Measurements from ENCODE around the gene PADI6. TPM values are rescaled to one million over a fixed set of nuclear protein-coding genes. Genes with fewer than 3 reads are reported as not detected.

The PADI6 gene
- total RNA-seq: not detected in 2 replicates

DNA sequence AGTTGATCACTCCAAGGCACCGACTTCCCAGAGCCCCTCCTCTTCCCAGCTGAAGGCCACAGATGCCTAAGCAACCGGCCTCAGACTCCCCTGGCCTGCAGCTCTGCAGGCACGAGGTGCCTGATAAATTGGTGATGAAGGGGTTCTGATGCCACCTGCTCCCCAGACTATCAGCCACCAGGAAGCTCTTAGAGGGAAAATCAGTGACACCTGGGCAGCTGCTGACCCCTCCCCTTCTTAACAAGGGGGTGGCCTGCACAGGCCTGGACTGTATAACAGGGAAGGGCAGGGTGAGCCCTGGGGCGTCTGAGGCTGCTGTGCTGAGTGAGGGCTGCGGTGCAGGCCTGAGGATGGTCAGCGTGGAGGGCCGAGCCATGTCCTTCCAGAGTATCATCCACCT is at the start of gene PADI6:
PADI6 (plus strand) TSS at position 301 of the 400 bp plus-strand sequence; CDS start at position 351, 50 bp downstream.

DNA sequence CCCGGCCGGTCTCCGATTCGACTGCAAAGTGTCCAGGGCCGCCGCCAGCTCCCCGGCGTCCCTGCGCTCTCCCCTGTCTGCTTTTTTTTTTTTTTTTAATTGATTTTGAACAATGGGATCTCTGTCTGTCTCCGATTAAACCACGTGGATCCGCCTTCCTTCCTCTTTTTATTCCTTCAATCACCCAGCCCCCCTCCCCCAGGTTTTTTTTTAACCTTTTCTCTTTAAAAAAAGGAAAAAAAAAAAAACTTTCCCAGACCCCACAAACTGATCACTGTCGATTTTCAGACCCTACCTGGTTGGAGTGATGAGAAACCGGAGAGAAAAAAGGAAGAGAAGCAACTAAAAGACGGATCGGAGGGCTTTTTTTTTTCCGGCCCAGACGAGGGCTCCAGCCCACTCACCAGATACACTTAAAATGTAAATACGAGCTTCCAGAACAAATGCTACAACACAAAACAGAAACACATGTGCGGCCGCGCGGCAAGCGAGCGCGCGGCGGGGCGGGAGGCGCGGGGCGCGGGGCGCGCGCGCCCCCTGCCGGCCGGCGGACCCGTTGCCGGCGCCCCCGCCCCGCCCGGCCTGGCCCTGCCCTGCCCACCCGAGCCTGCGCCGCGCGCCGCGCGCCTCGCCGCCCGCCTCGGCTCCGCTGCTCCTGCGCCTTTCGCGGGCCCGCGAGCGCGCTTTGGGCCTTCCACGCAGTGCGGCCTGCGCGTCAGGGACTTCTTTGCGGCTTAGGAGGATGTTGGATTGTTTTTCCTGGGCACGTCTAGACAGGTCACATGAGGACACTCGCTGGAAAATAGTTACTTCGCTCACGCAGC is 67.5 kb downstream of the PADI6 start, which contains the start of gene RCC2:
RCC2 (minus strand) TSS at position 428 of the 824 bp plus-strand sequence. CDS start 1,163 bp downstream, outside the sequence.

Other genes starting within 250 kb of the PADI6 start
- not detected in 2 replicates for gene PADI1, start 167.1 kb upstream of the PADI6 start, total RNA-seq
- not detected in 2 replicates for gene PADI3, start 123.1 kb upstream of the PADI6 start, total RNA-seq
- gene PADI4, start 64.0 kb upstream of the PADI6 start, total RNA-seq: not detected in 2 replicates
- 27.2 and 30.6 TPM in 2 replicates for gene RCC2, start 67.5 kb downstream of the PADI6 start, total RNA-seq
- 12.1 and 14.0 TPM in 2 replicates for gene ARHGEF10L, start 167.5 kb downstream of the PADI6 start, total RNA-seq

All from cardiac ventricle fibroblast (primary cell).